ENCODE results near the gene KLHL3.
"Not testable (repeated sequence)": the region's sequence is repeated elsewhere in the genome, so short reads cannot be mapped to it uniquely, and the experiment has no call there.

The KLHL3 gene, protein sequence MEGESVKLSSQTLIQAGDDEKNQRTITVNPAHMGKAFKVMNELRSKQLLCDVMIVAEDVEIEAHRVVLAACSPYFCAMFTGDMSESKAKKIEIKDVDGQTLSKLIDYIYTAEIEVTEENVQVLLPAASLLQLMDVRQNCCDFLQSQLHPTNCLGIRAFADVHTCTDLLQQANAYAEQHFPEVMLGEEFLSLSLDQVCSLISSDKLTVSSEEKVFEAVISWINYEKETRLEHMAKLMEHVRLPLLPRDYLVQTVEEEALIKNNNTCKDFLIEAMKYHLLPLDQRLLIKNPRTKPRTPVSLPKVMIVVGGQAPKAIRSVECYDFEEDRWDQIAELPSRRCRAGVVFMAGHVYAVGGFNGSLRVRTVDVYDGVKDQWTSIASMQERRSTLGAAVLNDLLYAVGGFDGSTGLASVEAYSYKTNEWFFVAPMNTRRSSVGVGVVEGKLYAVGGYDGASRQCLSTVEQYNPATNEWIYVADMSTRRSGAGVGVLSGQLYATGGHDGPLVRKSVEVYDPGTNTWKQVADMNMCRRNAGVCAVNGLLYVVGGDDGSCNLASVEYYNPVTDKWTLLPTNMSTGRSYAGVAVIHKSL

DNA sequence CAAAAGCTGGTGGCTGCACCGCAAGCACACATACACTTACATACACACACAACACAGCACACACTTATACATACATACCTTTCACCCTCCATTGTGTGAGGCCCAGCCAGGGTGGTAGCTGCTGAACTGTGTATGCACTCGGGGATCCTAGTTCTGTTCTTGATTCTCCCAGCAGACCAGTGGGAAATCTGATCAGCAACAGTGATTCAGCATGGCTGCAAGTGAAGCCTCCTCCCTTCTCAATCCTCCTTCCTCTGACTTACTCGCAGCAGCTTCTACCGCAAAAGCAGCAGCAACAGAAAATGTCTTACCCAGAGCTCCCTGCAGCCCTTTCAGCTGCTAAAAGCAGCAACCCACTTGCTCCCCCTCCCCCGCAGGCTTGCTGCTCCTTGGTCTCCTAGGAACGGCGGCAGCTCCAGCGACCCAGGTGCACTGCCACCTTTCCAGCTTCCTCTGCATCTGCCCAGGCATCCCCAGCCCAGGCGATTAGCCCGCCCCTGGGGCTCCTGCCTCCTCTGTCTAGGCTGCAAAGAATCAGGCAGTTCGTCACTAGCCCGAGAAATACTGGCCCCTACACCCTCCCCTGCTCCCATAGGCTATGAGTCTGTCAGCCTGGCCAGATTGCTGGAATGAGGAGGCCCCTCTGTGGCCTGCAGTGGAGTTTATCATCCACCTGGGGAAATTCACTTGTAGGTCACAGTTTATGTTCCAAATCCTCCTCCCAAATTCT, at the start of gene KLHL3:
Gene KLHL3 (minus strand): TSS at position 535 of the 730 bp plus-strand sequence. CDS start 443 bp downstream, at position 92.
- no peak for DNase-seq (ENCODE audit: low read depth in 2 of 2)

DNA sequence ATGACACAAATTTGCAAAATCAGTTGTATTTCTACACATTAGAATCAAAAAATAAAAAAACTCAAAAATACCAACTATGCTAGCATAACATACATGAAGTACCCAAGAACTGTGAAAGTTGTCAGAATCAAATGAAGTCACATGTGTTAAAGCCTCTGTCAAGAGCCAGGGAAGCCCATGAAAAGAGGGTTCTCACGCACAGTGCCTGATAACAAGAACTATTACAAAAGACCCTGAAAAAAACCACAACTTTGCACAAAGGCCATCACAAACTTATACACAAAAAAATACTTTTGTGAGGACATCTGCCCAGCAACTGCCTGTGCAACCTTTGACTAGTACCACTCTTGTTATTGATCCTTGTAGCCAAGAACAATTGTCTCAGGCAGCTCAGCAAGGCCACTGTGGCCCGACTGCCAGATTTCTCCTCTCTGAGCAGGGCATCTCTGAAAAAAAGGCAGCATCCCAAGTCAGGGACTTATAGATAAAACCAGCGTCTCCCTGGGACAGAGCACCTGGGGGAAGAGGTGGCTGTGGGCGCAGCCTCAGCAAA, 47.2 kb upstream of the KLHL3 start:
- no peak for DNase-seq (ENCODE audit: low read depth in 2 of 2)

DNA sequence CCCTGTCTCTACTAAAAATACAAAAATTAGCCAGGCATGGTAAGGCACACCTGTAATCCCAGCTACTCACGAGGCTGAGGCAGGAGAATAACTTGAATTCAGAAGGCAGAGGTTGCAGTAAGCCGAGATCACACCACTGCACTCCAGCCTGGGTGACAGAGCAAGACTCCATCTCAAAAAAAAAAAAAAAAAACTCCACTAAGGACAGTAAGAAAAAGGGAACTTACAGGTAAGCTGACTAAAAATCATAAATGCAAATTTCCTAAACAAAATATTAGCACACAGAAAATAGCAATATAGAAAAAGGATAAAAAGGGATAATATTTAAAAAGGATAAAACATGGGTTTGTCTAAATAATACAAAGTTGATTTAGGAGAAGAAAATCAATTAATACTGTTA, 46.2 kb upstream of the KLHL3 start:
- no peak for DNase-seq (ENCODE audit: low read depth in 2 of 2)

DNA sequence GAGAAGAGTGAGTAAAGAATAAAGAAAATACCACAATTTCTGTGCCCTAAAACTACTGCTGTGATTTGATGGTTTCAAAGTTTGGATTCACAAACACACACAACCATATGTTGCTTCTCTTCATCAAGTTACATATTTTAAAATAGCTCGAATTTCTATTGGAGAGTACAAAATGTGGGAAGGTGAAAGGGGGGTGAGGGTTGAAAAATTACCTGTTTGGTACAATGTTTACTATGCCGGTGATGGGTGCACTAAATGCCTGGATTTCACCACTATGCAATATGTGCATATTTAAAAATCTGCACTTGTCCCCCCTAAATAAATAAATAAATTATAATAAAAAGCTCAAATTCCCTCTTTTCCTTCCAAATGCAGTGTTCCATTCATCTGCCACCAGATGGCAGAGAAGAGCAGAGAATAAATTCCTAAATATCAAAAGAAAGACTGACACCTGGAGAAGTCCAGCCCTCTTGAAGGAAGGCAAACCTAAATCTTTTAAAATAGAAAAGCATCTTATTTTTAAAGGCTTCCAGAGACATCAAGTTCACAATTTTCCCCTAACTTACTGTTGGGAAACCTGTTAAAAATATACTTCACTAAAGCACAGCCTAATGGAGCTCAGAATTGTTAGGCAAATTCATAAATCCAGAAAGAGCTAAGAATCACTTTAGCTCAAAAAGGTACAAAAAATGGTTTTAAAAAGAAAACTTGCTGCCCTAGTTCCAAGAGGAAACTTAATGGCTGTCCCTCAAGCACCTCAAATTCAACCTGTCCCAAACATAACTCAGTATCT, 43.1 kb upstream of the KLHL3 start:
- no peak for DNase-seq (ENCODE audit: low read depth in 2 of 2)

DNA sequence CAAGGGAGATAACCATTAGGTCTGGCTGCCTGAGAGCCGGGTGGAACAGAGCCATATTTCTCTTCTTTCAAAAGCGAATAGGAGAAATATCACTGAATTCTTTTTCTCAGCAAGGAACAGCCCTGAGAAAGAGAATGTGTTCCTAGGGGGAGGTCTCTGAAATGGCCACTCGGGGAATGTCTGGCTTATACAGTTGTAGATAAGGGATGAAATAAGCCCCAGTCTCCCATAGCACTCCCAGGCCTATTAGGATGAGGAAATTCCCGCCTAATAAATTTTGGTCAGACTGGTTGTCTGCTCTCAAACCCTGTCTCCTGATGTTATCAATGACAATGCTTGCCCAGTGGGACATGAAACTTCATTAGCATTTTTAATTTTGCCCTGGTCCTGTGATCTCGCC, 32.0 kb upstream of the KLHL3 start:
- DNase-seq (ENCODE audit: low read depth in 2 of 2), result not testable (repeated sequence)

DNA sequence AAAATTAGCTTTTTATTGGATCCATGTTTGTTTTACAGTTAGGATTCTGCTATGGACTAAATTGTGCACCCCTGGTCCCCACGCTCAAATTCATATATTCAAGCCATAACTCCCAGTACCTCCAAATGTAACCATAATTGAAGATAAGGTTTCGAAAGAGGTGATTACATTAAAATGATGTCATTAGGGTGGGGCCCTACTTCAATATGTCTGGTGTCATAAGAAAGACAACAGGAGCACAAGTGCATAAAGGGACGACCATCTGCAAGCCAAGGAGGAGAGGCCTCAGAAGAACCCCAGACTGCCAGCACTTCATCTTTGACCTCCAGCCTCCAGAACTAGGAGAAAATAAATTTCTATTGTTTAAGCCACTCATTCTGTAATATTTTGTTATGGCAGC, 25.7 kb upstream of the KLHL3 start:
- no peak for DNase-seq (ENCODE audit: low read depth in 2 of 2)

DNA sequence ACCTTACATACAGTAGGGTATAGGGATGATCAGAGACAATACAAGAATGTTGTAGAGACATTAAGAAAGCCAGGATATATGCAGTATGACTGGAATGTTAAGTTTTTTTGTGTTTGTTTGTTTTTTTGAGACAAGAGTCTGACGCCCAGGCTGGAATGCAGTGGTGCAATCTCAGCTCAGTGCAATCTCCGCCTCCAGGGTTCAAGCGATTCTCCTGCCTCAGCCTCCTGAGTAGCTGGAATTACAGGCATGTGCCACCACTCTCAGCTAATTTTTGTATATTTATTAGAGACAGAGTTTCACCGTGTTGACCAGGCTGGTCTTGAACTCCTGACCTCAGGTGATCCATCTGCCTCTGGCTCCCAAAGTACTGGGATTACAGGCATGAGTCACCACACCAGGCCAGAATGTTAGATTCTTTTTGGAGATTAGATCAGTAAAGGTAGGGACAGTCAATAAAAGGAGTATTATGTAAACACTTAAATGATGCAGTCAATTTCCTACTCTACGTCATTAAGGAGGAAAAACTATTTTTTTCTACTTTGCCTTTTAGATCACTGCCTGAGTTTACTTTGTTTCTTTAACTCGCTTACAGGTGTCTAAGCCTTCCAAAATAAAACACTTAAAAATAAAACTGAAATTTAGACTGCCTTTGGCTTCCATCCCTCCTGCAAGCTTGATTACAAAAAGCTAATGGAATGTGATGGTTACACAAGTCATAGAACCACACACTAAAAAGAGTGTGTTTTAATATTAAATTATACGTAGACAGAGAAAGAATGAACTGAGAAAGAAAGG, 25.0 kb upstream of the KLHL3 start:
- no peak for DNase-seq (ENCODE audit: low read depth in 2 of 2)

DNA sequence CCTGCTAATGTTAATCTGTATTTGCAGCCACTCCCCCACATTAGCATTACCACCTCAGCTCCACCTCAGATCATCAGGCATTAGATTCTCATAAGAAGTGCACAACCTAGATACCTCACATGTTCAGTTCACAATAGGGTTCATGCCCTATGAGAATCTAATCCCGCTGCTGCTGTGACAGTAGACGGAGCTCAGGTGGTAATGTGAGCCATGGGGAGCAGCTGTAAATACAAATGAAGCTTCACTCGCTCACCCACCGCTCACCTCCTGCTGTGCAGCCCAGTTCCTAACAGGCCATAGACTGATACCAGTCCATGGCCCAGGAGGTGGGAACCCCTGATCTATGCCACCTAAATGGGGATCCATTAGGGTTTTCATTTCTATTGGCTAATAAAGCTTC, 24.4 kb upstream of the KLHL3 start:
- DNase-seq (ENCODE audit: low read depth in 2 of 2), result no peak

DNA sequence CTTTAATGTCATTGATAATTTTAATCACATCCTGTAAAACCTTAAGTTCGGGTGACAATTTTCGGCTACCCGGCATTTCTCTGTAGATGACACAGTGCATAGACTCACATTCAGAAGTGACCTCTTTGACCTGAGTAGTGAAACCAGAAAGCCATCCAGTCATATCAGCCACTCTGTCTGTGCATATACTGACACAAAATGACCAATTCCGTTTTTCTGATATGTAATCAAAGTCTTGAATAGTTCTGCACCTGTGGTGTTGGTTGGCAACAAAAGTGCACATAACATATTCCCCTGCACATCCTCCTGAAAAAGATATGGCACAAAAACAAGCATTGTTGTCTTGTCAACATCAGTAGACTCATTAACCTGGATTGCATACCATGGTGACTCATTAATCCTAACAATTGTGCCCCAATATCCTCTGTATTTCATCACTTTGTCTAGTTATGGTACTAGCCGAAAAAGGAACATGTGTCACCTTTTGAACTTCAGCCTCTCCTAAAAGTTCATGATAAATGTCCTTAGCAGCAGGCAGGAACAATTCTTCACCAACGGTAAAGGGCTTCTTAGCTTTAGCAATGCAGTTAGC, 22.9 kb upstream of the KLHL3 start:
- no peak for DNase-seq (ENCODE audit: low read depth in 2 of 2)

DNA sequence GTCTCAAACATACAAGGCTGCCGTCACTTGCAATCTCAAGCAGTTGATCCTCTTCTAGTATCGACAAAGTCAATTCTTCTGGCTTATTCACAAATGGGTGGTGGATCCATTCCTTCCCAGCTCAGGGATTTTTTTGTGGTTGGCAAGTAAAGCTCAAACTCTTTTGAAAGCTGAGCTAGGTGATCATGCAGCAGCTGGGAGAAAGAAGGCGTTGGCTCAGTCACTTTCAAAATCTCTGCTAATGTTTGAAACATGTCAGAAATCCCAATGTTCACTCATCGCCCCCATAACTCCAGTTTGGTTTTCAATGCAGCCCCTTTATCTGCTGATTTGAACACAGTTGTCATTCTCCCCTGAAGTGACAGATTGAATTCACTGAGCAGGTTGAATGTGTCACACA, 22.2 kb upstream of the KLHL3 start:
- no peak for DNase-seq (ENCODE audit: low read depth in 2 of 2)

DNA sequence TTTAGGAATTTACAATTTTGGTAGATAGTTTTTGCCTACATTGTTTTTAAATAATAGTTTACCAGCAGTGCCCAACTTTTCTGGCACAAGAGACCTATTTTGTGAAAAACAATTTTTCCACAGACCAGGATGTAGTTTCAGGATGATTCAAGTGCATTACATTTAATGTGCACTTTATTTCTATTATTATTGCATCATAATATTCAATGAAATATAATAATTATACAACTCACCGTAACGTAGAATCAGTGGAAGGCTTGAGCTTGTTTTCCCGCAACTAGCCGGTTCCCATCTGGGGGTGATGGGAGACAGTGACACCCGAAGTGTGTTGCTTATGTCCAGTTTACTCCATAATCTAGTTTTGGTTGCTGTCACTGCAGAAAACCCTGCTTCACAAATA, 21.7 kb upstream of the KLHL3 start:
- no peak for DNase-seq (ENCODE audit: low read depth in 2 of 2)

DNA sequence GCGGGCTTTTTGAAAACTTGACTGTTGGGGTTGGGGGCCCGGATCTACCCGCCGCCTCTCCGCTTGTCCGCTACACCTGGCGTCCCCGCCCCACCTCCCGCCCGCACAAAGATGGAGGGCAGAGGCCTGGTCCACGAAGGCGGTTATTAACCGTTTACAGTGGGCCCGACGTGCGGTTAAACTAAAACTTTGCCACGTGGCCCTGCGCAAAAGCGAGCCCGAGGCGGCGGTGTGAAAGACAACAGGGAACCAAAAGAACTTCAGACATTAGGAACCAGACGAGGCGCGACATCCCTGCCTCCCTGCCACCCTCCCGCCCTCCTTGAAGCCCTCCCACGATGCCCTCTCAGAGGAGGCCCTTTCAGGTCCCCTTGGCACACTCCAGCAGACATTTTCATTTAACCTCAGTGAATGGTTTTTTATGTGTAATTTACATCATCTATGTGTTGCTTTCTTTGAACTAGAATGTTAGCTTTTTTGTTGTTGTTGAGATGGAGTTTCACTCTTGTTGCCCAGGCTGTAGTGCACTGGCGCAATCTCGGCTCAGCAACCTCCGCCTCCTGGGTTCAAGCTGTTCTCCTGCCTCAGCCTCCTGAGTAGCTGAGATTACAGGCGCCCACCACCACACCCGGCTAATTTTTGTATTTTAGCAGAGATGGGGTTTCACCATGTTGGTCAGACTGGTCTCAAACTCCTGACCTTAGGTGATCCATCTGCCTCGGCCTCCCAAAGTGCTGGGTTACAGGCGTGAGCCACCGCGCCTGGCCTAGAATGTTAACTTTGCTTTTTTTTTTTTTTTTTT, 19.3 kb upstream of the KLHL3 start:
- no peak for DNase-seq (ENCODE audit: low read depth in 2 of 2)

DNA sequence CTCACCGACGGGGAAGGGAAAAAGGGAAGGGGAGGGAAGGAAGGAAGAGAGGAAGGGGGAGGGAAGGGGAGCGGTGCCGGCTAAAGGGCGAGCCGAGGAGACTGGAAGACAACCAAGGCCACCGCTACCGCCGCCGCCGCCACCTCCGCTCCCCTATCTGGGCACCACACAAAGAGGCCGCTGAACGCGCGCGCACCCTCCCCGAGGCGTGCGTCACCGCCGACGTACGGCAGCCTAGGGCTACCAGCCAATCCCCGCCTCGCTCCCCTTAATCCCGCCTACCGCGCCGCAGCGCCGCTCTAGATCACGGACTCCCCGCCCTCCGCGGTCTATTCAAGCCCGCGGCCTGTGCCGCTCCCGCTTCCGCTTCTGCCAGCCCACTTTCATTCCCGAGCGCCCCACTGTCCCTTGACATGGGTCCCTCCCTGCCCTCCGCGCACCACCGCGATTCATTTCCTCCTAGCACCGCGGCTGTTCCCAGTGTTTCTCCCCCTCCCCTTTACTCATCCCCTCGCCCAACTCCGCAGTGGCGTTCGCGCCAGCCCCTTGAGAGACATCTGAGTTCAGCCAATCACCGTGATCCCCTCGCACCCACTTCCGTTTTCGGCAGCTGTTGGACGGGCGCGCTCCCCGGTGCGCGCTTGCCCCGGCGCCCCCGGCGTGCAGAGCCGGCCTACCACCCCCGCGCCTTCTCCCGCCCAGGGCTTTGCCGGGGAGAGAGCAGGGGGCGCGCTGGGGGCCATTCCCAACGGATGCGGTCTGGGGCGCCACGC, 18.5 kb upstream of the KLHL3 start, which contains the start of gene HNRNPA0:
Gene HNRNPA0 (minus strand): TSS at position 176 of the 773 bp plus-strand sequence. CDS start 297 bp downstream, outside the sequence.
- peak; percentile 95 to 96 for DNase-seq (ENCODE audit: low read depth in 2 of 2)

DNA sequence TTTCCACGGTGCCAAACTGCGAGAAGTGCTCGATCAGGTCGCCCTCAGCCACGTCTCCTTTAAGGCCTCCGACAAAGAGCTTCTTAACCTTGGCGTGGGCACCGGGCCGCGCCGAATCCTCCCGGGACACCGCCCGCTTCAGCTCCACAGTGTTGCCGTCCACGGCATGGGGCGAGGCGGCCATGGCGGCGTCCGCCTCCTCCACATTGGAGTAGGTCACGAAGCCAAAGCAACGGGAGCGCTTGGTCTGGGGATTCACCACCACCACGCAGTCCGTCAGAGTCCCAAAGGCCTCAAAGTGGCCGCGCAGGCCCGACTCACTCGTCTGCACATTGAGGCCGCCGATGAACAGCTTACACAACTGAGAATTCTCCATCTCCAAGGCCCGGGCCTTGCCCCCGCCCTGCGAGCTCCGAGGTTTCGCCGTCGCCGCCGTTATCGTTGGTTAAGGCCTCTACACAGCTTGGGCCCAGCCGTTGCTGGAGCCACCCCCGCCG, 17.9 kb upstream of the KLHL3 start:
- DNase-seq (ENCODE audit: low read depth in 2 of 2), result peak in 1 of 2 donors; percentile 45

DNA sequence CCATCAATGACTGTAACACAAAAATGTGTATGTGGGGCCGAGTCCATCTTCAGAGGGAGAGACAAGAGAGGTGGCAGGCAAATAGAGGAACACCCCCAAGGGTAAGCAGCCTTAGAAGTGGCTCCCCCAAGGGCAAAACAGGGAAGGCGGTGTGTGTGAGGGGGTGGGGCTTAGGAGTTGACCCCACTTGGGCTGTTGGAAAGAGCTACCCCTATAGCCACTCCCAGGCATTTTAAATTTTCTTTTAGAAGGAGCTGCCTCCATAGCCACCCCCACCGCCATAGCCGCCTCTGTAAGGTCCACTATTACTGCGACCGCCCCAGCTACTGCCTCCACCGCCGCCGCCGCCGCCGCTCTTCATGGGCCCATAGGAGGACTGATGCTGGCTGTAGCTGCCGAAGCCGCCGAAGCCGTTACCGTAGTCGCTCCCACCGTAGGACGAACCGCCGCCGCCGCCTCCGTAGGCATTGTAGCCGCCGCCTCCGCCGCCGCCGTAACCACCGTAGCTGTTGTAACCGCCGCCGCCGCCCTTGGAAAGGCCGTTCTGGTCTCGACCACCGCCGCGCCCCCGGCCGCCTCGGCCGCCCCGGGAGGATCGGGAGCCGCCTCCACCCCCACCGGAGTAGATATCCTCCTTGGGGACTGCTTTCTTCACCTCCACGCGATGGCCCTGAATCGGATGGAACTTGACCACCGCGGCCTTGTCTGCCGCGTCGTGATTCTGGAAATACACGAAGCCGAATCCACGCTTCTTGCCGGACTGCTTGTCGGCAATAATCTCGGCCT, 17.2 kb upstream of the KLHL3 start:
- DNase-seq (ENCODE audit: low read depth in 2 of 2), result peak in 1 of 2 donors; percentile 13

DNA sequence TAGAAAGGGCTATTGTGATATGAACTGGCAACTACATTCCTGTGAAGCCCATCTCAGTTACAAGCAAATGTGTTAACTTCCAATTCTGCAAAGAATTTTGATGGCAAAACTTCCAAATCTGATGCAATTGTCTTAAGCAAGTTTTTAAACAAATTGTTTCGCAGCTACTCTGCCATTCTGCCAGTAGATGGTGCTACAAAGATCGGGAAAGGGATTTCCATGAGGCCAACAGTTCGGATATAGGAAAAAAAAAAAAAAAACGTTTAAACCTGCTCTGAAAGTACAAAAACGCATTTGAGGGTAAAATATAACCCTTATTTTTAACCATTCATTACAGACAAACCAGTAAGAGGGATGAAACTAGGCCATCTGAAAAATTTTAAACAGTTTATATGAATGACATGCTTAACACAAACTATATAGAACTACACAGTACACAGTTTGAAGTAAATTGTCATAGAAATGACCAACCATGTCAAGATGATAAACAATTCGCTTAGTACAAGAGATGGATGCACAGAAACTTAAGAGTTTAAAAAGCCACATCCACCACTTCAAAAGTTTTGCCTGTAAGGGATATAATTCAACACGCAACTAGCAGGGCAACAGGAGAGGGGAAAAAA, 16.1 kb upstream of the KLHL3 start:
- no peak for DNase-seq (ENCODE audit: low read depth in 2 of 2)

DNA sequence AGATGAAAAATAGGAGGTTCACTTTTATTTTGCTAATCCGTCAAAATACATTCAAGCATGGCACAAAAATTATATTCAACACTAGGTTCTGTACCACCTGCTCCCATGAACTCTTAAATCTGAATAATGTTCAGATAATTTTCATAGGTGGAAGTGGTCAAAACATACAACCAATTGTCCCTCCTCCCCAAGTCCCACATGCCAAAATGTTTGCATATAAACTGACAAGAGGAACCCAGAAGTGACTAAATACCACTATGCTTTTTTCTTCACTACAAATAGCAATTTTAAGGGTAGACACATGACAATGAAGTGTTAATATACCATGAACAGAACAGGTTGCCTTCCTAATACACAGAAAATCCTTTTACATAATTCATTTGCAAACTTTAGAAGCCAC, 14.5 kb upstream of the KLHL3 start:
- no peak for DNase-seq (ENCODE audit: low read depth in 2 of 2)
